Left lung (tissue), 10 donors: ENCODE measurements around the gene PLXDC2. TPM values are rescaled to one million over a fixed set of nuclear protein-coding genes. Genes with fewer than 3 reads are reported as not detected.

Source experiments
- ATAC-seq: fragments of 200-7000 bp; cut with Tn5 transposase; one replicate; pipeline ENCODE4 v1.9.1; 2020; ENCODE audit warnings: moderate library complexity
- DNase-seq, 4 donors: peaks; one replicate each; pipeline ENCODE4 v3.0.0-alpha.2; 2013 to 2020
- H3K27ac ChIP-seq, 2 donors: fragments of 200-600 bp; sonication (generic) in 1 of 2; one replicate each; pipeline versions ENCODE4 v1.5.0 to v1.8.0; 2020 to 2021
- H3K27me3 ChIP-seq, 2 donors: fragments of 200-600 bp; sonication (generic) in 1 of 2; one replicate each; pipeline versions ENCODE4 v1.5.0 to v1.8.0; 2020 to 2021
- H3K36me3 ChIP-seq, 2 donors: fragments of 200-600 bp; sonication (generic) in 1 of 2; one replicate each; pipeline versions ENCODE4 v1.5.0 to v1.8.0; 2020 to 2021
- H3K4me1 ChIP-seq, 2 donors: fragments of 200-600 bp; one replicate each; pipeline ENCODE4 v1.8.0; 2021
- H3K4me3 ChIP-seq, 2 donors: fragments of 200-600 bp; sonication (generic) in 1 of 2; one replicate each; pipeline versions ENCODE4 v1.5.0 to v1.8.0; 2020 to 2021; ENCODE audit warnings: mild to moderate bottlenecking in 1 of 2
- H3K9me3 ChIP-seq, 2 donors: fragments of 200-600 bp; sonication (generic) in 1 of 2; one replicate each; pipeline versions ENCODE4 v1.5.0 to v1.8.0; 2020 to 2021
- intact Hi-C, 2 donors: fragments of 100-400 bp; cut with DNase I; formaldehyde crosslinking; loops; one replicate each; pipeline versions ENCODE4 v1.11.2 to v1.14.2; 2022
- polyA plus RNA-seq, 6 donors: library from polyadenylated mRNA; unstranded; fragments of 120-200 nt; gene quantifications; one replicate each; pipeline ENCODE4 v1.2.1, GENCODE V29; 2013; ENCODE audit not compliant: insufficient read length in 6 of 6
- total RNA-seq, 2 donors: library from RNA; stranded (reverse); fragmentation: NEBNext Ultra II Directional; extraction: Animal tissue kit (Norgen Biotek cat#: 25700); gene quantifications; one replicate each; pipeline ENCODE4 v1.2.1, GENCODE V29; 2021
- TF ChIP-seq, protein P1 (sequence below), 2 donors: fragments of 200-600 bp; sonication (generic) in 1 of 2; IDR thresholded peaks; one replicate each; pipeline versions ENCODE4 v1.5.0 to v1.8.0; 2021; ENCODE audit warnings: antibody characterized with exemption in 2 of 2
- donor health status: DM: no; HTN: yes; CAD: no.
- donor health status: DM: no; HTN: no; CAD: no.

PLXDC2 gene
- total and polyA plus RNA-seq, 8 donors = 85.3 to 127 (median 112) TPM

DNA sequence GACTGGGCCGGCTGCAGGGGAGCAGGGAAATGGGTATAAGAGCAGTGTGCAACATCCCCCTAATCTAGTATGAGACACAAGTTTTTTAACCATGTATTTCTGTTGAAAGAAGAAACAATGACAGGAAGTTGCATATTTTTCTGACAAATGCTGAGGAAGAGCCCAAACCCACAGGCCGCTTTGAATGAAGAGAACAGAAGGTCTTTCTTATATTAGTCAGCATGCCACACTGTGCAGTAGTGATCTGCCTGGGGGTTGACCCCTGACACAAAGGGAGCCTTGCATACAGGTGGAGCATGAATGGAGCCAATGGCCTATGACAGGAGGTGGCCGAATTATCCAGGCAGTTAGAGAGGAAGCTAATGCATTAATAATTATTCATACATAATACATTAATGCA, 518.3 kb downstream of the PLXDC2 start:
- Histone ChIP-seq H3K27ac (peak overlapping the region in 1 of 2 donors; percentile 33), H3K4me3 (no peak overlapping the region), H3K27me3 (no peaks in the 10 kb centered on the region), H3K9me3 (peaks cover 0 to 20% of the 10 kb centered on the region in 2 donors), H3K4me1 (no peaks in the 10 kb centered on the region), H3K36me3 (no peaks in the 10 kb centered on the region)
- ATAC-seq (no peak), DNase-seq (no peak)
- TF ChIP-seq, protein P1, sequence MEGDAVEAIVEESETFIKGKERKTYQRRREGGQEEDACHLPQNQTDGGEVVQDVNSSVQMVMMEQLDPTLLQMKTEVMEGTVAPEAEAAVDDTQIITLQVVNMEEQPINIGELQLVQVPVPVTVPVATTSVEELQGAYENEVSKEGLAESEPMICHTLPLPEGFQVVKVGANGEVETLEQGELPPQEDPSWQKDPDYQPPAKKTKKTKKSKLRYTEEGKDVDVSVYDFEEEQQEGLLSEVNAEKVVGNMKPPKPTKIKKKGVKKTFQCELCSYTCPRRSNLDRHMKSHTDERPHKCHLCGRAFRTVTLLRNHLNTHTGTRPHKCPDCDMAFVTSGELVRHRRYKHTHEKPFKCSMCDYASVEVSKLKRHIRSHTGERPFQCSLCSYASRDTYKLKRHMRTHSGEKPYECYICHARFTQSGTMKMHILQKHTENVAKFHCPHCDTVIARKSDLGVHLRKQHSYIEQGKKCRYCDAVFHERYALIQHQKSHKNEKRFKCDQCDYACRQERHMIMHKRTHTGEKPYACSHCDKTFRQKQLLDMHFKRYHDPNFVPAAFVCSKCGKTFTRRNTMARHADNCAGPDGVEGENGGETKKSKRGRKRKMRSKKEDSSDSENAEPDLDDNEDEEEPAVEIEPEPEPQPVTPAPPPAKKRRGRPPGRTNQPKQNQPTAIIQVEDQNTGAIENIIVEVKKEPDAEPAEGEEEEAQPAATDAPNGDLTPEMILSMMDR (IDR thresholded peaks at IDR 0.05) = no peak
- intact Hi-C loops = no loop called here
